Prostate gland (tissue), 2 donors: Measurements from ENCODE around the gene VPS13A.

Experiments
- CTCF ChIP-seq, 4 experiments: fragments of 200-600 bp in 2 of 4; fragments of 450-650 bp in 2 of 4; sonication (generic) in 2 of 4; IDR thresholded peaks; 1 replicate in 3 of 4; 2 replicates in 1 of 4; pipeline ENCODE4 v1.5.1; 2016 to 2019; ENCODE audit warnings: antibody characterized with exemption in 4 of 4, mild to moderate bottlenecking in 2 of 4, moderate library complexity in 2 of 4
- POLR2AphosphoS5 ChIP-seq: sonication (generic); formaldehyde crosslinking; IDR thresholded peaks from one replicate; pipeline ENCODE4 v1.6.1; 2017; ENCODE audit warnings: antibody characterized with exemption

DNA sequence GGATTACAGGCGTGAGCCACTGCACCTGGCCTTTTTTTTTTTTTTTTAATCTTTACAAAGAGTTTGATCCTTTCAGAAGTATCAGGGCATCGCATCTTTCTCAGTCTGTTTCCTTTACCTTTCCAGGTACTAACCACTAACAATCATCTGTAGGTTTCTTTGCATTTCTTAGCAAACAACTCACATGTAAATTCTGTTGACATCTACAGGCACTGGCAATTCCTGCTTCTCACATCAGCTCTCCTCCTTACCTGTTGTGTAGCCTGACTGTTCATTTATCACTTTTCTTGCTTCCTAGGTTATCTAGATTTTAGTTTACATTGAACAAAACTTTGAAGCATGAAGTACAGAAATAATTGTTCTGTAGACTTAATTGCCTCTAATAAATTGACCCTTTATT lies 27.5 kb upstream of the VPS13A start:
- TF ChIP-seq CTCF (IDR thresholded peaks at IDR 0.05) (no peak), POLR2AphosphoS5 (no peak)
